OCI-LY3 (cell line): Measurements from ENCODE around the gene SOCS1.

Experiments
- EZH2phosphoT487 ChIP-seq: fragments of 200-600 bp; shearing (Covaris generic); IDR thresholded peaks from 2 replicates; pipeline ENCODE4 v1.6.1; 2018; ENCODE audit warnings: antibody characterized with exemption, mixed run types, low read depth
- TF ChIP-seq, protein P1 (sequence below): fragments of 200-600, 300-600 bp; sonication (generic); IDR thresholded peaks from 2 replicates; pipeline ENCODE4 v1.5.1; 2014; ENCODE audit warnings: antibody characterized with exemption, low read length, low read depth

DNA sequence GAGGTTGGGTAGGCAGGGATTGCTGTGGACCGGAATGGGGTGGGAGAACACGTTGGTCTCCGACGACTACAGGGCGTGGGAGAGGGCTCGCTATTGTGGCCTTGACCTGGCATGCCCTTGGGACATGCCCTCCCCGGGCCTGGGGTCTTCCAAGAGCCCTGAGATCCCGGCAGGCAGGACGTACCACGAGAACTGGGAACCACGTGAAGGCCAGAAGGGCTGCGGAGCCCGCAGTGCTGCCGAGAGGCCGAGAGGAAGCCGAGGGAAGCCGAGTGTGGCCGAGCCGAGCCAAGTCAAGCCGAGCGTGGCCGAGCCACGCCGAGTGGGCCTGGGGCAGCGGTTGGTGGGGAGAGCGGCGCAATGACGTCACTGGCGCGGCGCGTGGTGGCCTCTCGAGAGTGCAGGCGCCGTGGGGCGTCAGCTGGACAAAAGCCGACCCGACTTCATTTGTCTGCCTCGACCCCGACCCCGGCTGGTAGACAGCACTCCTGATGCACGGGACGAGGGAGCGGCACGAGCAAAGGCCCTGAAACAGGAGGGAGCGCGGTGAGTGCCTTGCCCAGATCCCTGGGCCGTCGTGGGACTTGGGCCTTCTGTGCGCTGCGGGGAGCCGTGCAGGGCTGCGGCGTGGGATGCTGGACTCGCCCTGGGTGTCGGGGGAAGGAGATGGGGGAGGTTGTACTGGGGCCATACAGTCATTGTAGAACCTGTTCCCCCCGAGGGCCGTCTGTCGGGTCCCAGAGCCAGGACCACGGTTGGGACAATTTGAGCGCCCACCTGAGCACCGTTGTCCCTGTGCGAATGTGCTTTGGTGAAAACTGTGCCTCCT lies 6.6 kb downstream of the SOCS1 start:
- TF ChIP-seq, protein P1, sequence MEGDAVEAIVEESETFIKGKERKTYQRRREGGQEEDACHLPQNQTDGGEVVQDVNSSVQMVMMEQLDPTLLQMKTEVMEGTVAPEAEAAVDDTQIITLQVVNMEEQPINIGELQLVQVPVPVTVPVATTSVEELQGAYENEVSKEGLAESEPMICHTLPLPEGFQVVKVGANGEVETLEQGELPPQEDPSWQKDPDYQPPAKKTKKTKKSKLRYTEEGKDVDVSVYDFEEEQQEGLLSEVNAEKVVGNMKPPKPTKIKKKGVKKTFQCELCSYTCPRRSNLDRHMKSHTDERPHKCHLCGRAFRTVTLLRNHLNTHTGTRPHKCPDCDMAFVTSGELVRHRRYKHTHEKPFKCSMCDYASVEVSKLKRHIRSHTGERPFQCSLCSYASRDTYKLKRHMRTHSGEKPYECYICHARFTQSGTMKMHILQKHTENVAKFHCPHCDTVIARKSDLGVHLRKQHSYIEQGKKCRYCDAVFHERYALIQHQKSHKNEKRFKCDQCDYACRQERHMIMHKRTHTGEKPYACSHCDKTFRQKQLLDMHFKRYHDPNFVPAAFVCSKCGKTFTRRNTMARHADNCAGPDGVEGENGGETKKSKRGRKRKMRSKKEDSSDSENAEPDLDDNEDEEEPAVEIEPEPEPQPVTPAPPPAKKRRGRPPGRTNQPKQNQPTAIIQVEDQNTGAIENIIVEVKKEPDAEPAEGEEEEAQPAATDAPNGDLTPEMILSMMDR, result no peak
- no peak for TF ChIP-seq EZH2phosphoT487
